GM12878 (cell line): ENCODE data around the gene ST3GAL5. TPM values are rescaled to one million over a fixed set of nuclear protein-coding genes. Genes with fewer than 3 reads are reported as not detected.

Experiments
- BHLHE40 ChIP-seq, 2 experiments: fragments of 450-650 bp in 1 of 2; IDR thresholded peaks; 2 replicates each; pipeline ENCODE4 v1.6.1; 2011 to 2017; ENCODE audit warnings: low read depth in 2 of 2, borderline replicate concordance in 1 of 2, improper control_type of control experiment in 1 of 2, low read length in 1 of 2, mild to moderate bottlenecking in 1 of 2
- BRCA1 ChIP-seq: IDR thresholded peaks from 2 replicates; pipeline ENCODE4 v1.6.1; 2011; ENCODE audit warnings: low read depth, low read length, improper control_type of control experiment
- CEBPB ChIP-seq, 2 experiments: fragments of 150-350 bp in 1 of 2; IDR thresholded peaks; 2 replicates each; pipeline ENCODE4 v1.6.1; 2012 to 2014; ENCODE audit warnings: low read depth in 2 of 2, low read length in 2 of 2, borderline replicate concordance in 1 of 2, inconsistent platforms in 1 of 2
- CREB1 ChIP-seq: IDR thresholded peaks from 2 replicates; pipeline ENCODE4 v1.6.1; 2012; ENCODE audit warnings: low read depth, mild to moderate bottlenecking, inconsistent platforms
- EP300 ChIP-seq, 2 experiments: fragments of 150-350 bp in 1 of 2; IDR thresholded peaks; 2 replicates each; pipeline ENCODE4 v1.6.1; 2011 to 2012; ENCODE audit warnings: low read depth in 2 of 2, low read length in 2 of 2, borderline replicate concordance in 1 of 2, improper control_type of control experiment in 1 of 2, inconsistent platforms in 1 of 2; ENCODE audit not compliant: control insufficient read depth in 1 of 2
- EZH2 ChIP-seq: IDR thresholded peaks from 2 replicates; pipeline ENCODE4 v1.6.1; 2012; ENCODE audit warnings: low read depth, mild to moderate bottlenecking, control low read depth, inconsistent platforms, low read length, borderline replicate concordance; ENCODE audit not compliant: control insufficient read depth
- IKZF1 ChIP-seq: fragments of 450-650 bp; conservative IDR thresholded peaks from 2 replicates; pipeline ENCODE4 v1.6.1; 2017; ENCODE audit warnings: antibody characterized with exemption, mild to moderate bottlenecking
- MEF2B ChIP-seq: fragments of 450-650 bp; IDR thresholded peaks from 2 replicates; pipeline ENCODE4 v1.6.1; 2018; ENCODE audit warnings: mild to moderate bottlenecking, moderate library complexity; ENCODE audit not compliant: partially characterized antibody, poor library complexity, severe bottlenecking
- NFIC ChIP-seq: IDR thresholded peaks from 2 replicates; pipeline ENCODE4 v1.6.1; 2012; ENCODE audit warnings: low read depth, mild to moderate bottlenecking, inconsistent platforms, low read length, moderate library complexity
- NFYB ChIP-seq: IDR thresholded peaks from 2 replicates; pipeline ENCODE4 v1.6.1; 2011; ENCODE audit warnings: low read depth, mild to moderate bottlenecking, low read length, improper control_type of control experiment, moderate library complexity; ENCODE audit not compliant: insufficient read depth
- RBBP5 ChIP-seq: fragments of 200-600 bp; sonication (generic); conservative IDR thresholded peaks from 2 replicates; pipeline ENCODE4 v1.6.1; 2016
- RUNX3 ChIP-seq: IDR thresholded peaks from 2 replicates; pipeline ENCODE4 v1.6.1; 2012; ENCODE audit warnings: low read length, inconsistent platforms
- SPI1 ChIP-seq: IDR thresholded peaks from 2 replicates; pipeline ENCODE4 v1.6.1; 2011; ENCODE audit warnings: low read depth, mild to moderate bottlenecking, low read length, moderate library complexity, borderline replicate concordance; ENCODE audit not compliant: insufficient read depth
- TCF12 ChIP-seq: IDR thresholded peaks from 2 replicates; pipeline ENCODE4 v1.6.1; 2011; ENCODE audit warnings: low read depth, mild to moderate bottlenecking, low read length
- WRNIP1 ChIP-seq: IDR thresholded peaks from 2 replicates; pipeline ENCODE4 v1.6.1; 2011; ENCODE audit warnings: low read depth, low read length, improper control_type of control experiment, borderline replicate concordance
- ZBED1 ChIP-seq: IDR thresholded peaks from 2 replicates; pipeline ENCODE4 v1.6.1; 2016; ENCODE audit warnings: borderline replicate concordance
- ZNF274 ChIP-seq: IDR thresholded peaks from one replicate; pipeline ENCODE4 v1.8.0; 2011; ENCODE audit not compliant: insufficient read length, insufficient read depth
- polyA plus RNA-seq, 11 experiments: library from polyadenylated mRNA; depleted of rRNA in 4 of 11; unstranded in 6 of 11; stranded (reverse) in 5 of 11; fragments of >200 nt; fragmentation: Nextera tagmentation in 4 of 11; fragmentation: Illumina TruSeq in 1 of 11; extraction: Ambion mirVana in 4 of 11; extraction: Trizol in 1 of 11; gene quantifications; 1 replicate in 1 of 11; 2 replicates in 10 of 11; pipeline versions ENCODE4 v1.2.1 to v1.2.3, GENCODE V29; 2011 to 2016; ENCODE audit warnings: inconsistent platforms in 2 of 11, missing spikeins in 2 of 11, low read depth in 1 of 11
- total RNA-seq, 4 experiments: library from RNA; depleted of rRNA in 3 of 4; stranded (reverse); fragments of >200 nt in 3 of 4; fragmentation: Illumina TruSeq in 1 of 4; extraction: Trizol in 1 of 4; gene quantifications; 2 replicates each; pipeline versions ENCODE4 v1.2.1 to v1.2.3, GENCODE V29; 2013 to 2021
- TF ChIP-seq, protein P1 (sequence below): IDR thresholded peaks from 2 replicates; pipeline ENCODE4 v1.6.1; 2011; ENCODE audit warnings: low read depth, low read length, improper control_type of control experiment, borderline replicate concordance
- TF ChIP-seq, protein P2 (sequence below): fragments of 450-650 bp; IDR thresholded peaks from 2 replicates; pipeline ENCODE4 v1.6.1; 2017; ENCODE audit warnings: borderline replicate concordance
- TF ChIP-seq, protein P3 (sequence below): fragments of 450-650 bp; IDR thresholded peaks from 2 replicates; pipeline ENCODE4 v1.6.1; 2016; ENCODE audit warnings: mild to moderate bottlenecking, moderate library complexity, borderline replicate concordance
- TF ChIP-seq, protein P4 (sequence below): fragments of 450-650 bp; IDR thresholded peaks from 2 replicates; pipeline ENCODE4 v1.6.1; 2018; ENCODE audit warnings: mild to moderate bottlenecking, low read depth, moderate library complexity; ENCODE audit not compliant: partially characterized antibody

Gene ST3GAL5
- total and polyA plus RNA-seq, 10 of the 15 experiments (the other 5 are each of a cell fraction or from before 2014, with no cell fraction given) = 5.2 to 60.9 (median 10.2) TPM

DNA sequence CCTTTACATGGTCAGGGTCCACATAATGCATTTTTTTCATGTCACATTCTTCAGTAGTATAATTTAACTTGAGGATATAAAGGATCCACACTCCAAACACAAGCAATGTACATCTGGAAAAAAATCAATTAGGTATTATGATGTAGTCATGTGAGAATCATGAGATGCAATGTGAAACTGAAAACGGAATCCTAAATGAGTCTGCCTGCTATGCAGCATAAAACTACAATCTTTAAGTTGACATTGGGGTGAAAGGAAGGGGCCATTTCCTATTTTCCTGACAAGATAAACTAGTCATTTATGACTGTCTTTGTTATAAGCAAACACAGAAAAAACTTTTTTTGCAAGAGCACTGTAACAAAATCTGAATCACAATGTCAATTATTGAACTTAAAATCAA, 27.6 kb downstream of the ST3GAL5 start (continued):
- TF ChIP-seq, protein P1, sequence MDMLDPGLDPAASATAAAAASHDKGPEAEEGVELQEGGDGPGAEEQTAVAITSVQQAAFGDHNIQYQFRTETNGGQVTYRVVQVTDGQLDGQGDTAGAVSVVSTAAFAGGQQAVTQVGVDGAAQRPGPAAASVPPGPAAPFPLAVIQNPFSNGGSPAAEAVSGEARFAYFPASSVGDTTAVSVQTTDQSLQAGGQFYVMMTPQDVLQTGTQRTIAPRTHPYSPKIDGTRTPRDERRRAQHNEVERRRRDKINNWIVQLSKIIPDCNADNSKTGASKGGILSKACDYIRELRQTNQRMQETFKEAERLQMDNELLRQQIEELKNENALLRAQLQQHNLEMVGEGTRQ = peak; percentile 58; the same call in 1 of the 2 replicates
- peak; percentile 51; the same call in 1 of the 2 replicates for TF ChIP-seq IKZF1
- TF ChIP-seq BHLHE40 (IDR thresholded peaks at IDR 0.05; ENCODE audit: borderline replicate concordance in 1 of 2, low read depth in 2 of 2, low read length in 1 of 2) = peak; percentile 78 to 83
- TF ChIP-seq, protein P2, sequence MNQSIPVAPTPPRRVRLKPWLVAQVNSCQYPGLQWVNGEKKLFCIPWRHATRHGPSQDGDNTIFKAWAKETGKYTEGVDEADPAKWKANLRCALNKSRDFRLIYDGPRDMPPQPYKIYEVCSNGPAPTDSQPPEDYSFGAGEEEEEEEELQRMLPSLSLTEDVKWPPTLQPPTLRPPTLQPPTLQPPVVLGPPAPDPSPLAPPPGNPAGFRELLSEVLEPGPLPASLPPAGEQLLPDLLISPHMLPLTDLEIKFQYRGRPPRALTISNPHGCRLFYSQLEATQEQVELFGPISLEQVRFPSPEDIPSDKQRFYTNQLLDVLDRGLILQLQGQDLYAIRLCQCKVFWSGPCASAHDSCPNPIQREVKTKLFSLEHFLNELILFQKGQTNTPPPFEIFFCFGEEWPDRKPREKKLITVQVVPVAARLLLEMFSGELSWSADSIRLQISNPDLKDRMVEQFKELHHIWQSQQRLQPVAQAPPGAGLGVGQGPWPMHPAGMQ = no peak
- no peak for TF ChIP-seq WRNIP1
- peak; percentile 14; the same call in 1 of the 2 replicates for TF ChIP-seq CREB1
- TF ChIP-seq, protein P3, sequence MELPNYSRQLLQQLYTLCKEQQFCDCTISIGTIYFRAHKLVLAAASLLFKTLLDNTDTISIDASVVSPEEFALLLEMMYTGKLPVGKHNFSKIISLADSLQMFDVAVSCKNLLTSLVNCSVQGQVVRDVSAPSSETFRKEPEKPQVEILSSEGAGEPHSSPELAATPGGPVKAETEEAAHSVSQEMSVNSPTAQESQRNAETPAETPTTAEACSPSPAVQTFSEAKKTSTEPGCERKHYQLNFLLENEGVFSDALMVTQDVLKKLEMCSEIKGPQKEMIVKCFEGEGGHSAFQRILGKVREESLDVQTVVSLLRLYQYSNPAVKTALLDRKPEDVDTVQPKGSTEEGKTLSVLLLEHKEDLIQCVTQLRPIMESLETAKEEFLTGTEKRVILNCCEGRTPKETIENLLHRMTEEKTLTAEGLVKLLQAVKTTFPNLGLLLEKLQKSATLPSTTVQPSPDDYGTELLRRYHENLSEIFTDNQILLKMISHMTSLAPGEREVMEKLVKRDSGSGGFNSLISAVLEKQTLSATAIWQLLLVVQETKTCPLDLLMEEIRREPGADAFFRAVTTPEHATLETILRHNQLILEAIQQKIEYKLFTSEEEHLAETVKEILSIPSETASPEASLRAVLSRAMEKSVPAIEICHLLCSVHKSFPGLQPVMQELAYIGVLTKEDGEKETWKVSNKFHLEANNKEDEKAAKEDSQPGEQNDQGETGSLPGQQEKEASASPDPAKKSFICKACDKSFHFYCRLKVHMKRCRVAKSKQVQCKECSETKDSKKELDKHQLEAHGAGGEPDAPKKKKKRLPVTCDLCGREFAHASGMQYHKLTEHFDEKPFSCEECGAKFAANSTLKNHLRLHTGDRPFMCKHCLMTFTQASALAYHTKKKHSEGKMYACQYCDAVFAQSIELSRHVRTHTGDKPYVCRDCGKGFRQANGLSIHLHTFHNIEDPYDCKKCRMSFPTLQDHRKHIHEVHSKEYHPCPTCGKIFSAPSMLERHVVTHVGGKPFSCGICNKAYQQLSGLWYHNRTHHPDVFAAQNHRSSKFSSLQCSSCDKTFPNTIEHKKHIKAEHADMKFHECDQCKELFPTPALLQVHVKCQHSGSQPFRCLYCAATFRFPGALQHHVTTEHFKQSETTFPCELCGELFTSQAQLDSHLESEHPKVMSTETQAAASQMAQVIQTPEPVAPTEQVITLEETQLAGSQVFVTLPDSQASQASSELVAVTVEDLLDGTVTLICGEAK = no peak; the same call in 1 of the 2 replicates
- TF ChIP-seq NFYB = no peak
- TF ChIP-seq RBBP5 = no peak
- no peak for TF ChIP-seq ZNF274
- TF ChIP-seq CEBPB (IDR thresholded peaks at IDR 0.05; ENCODE audit: borderline replicate concordance in 1 of 2, low read depth in 2 of 2, low read length in 2 of 2) = peak in 1 of 2 experiments; percentile 42; a peak in 1 of 4 replicates
- TF ChIP-seq EP300 (IDR thresholded peaks at IDR 0.05; ENCODE audit: borderline replicate concordance in 1 of 2, control insufficient read depth in 1 of 2, low read depth in 2 of 2, low read length in 2 of 2) = peak; percentile 58 to 78; a peak in 2 of 4 replicates
- peak; percentile 15; the same call in 1 of the 2 replicates for TF ChIP-seq RUNX3
- TF ChIP-seq MEF2B = peak; percentile 12
- peak; percentile 56; the same call in 1 of the 2 replicates for TF ChIP-seq SPI1
- no peak for TF ChIP-seq NFIC
- TF ChIP-seq TCF12 = no peak
- TF ChIP-seq ZBED1 = peak; percentile 22; the same call in 1 of the 2 replicates
- TF ChIP-seq, protein P4, sequence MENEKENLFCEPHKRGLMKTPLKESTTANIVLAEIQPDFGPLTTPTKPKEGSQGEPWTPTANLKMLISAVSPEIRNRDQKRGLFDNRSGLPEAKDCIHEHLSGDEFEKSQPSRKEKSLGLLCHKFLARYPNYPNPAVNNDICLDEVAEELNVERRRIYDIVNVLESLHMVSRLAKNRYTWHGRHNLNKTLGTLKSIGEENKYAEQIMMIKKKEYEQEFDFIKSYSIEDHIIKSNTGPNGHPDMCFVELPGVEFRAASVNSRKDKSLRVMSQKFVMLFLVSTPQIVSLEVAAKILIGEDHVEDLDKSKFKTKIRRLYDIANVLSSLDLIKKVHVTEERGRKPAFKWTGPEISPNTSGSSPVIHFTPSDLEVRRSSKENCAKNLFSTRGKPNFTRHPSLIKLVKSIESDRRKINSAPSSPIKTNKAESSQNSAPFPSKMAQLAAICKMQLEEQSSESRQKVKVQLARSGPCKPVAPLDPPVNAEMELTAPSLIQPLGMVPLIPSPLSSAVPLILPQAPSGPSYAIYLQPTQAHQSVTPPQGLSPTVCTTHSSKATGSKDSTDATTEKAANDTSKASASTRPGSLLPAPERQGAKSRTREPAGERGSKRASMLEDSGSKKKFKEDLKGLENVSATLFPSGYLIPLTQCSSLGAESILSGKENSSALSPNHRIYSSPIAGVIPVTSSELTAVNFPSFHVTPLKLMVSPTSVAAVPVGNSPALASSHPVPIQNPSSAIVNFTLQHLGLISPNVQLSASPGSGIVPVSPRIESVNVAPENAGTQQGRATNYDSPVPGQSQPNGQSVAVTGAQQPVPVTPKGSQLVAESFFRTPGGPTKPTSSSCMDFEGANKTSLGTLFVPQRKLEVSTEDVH = no peak
- TF ChIP-seq EZH2 = no peak
- no peak for TF ChIP-seq BRCA1
